CD4-positive, alpha-beta T cell treated with Interleukin-2 at 100 ng/mL for 4 hours (primary cell): ENCODE data around the gene SHISA9.
"Not testable (repeated sequence)": the region's sequence is repeated elsewhere in the genome, so short reads cannot be mapped to it uniquely, and the experiment has no call there.

ENCODE experiments used
- DNase-seq: peaks from one replicate; pipeline ENCODE4 v3.0.0-alpha.2; 2020; ENCODE audit warnings: low spot score

Gene SHISA9

DNA sequence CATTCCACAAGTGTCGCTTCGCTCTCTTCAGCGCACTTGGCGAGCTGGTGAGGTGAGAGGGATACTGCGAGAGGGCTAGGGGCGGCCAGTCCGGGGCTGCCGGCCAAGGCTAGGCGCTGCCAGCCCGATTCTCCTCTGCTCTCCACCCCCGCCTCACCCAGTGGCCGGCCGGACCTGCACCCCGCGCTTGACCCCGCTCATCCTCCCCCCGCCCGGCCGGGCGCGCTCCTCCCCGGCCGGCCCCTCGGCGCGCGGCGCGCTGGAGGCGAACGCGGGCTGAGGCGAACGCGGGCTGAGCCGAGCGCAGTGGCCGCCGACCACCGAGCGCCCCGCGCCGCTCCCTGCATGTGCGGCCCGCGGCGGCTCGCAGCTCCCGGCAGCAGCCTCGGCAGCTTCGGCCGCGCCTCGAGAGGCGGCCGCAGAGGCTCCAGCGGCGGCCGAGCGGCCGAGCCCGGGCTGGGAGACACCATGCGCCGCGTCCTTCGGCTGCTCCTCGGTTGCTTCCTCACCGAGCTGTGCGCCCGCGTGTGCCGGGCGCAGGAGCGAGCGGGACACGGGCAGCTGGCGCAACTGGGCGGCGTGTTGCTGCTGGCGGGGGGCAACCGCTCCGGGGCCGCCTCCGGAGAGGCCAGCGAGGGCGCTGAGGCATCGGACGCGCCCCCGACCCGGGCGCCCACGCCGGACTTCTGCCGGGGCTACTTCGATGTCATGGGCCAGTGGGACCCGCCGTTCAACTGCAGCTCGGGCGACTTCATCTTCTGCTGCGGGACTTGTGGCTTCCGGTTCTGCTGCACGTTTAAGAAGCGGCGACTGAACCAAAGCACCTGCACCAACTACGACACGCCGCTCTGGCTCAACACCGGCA, at the start of gene SHISA9:
TSS of gene SHISA9 (plus strand) at position 2 of the 865 bp plus-strand sequence.
- no peak for DNase-seq

DNA sequence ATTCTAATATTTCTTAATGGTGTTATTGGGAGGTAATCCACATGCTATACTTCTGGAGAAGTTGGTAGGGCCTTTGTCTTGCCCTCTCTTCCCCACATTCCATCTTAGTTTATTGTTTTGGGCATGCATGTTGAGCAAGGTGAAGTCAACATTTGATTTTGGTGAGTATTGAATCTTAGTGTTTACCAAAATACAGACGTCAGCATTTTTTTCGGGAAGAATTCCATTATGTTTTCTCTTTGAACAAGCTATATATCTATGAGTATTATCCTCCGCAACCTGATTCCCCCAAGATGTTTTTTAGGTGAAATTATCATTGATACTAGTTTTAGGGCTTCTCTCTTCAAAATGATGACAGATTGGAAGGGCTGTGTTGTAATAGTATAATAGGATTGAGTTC, 47.4 kb upstream of the SHISA9 start:
- no peak for DNase-seq

DNA sequence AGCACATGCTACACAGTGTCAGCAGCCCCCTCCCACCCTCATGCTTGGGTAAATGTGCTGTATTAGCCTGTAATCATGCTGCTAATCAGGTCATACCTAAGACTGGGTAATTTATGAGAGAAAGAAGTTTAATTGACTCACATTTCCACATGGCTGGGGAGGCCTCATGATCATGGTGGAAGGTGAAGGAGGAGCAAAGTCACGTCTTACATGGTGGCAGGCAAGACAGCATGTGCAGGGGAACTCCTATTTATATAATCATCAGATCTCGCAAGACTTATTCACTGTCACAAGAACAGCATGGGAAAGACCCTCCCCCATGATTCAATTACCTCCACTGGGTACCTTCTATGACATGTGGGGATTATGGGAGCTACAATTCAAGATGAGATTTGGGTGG, 44.0 kb upstream of the SHISA9 start:
- DNase-seq: not testable (repeated sequence)

DNA sequence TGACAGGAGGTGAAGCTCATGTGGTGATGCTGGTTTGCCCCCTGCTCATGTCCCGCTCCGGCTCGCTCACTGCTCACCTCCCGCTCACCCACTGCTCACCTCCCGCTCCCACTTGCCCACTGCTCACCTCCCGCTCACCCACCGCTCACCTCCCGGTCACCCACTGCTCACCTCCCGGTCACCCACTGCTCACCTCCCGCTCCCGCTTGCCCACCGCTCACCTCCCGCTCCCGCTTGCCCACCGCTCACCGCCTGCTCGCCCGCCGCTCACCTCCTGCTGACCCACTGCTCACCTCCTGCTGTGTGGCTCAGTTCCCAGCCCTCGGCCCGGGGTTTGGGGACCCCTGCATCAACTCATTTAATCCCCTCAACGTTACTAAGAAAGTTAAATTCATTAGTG, 39.1 kb upstream of the SHISA9 start:
- no peak for DNase-seq

DNA sequence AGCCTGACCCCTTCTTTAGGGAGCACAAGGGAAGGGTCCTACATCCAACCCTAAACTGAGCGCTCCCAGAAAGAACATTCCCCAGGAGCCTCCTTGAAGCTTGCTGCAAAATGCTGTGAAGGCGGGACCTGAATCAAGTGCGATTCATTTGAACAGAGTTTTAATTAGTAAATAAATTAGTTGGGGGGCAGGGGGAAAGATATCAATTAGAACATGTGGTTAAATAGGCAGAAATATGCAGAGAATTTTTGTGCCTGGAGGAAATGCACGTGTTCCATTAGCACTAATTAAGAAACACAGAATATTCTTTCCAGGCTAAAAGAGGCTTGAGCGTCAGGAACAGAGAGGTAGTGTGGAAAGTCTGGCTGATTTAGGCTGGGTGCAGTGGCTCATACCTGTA, 38.5 kb upstream of the SHISA9 start:
- no peak for DNase-seq

DNA sequence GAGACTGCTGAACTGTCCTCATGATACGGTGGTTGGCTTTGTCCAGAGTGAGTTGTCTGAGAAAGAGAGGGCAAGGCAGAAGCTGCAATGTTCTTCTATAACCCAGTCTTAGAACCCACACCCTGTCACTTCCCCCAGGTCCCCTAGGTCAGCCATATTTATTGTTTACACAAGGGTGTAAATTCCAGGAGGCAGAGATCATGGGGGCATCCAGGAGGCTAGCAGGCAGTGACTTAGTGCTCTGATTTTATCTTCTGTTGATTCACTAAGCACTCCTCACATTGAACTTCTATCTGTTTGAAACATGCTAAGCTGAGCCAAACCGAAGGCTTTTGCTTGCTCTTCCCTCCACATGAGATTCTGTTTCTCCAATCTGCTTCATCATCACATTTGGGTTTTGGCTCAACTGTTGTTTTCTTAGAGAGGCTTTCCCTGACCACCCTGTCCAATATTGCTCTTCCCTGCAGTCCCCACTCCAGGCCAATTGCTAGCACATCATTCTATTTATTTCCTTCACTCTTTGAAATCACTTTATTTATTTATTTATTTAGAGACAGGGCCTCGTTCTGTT, 34.3 kb upstream of the SHISA9 start:
- no peak for DNase-seq

DNA sequence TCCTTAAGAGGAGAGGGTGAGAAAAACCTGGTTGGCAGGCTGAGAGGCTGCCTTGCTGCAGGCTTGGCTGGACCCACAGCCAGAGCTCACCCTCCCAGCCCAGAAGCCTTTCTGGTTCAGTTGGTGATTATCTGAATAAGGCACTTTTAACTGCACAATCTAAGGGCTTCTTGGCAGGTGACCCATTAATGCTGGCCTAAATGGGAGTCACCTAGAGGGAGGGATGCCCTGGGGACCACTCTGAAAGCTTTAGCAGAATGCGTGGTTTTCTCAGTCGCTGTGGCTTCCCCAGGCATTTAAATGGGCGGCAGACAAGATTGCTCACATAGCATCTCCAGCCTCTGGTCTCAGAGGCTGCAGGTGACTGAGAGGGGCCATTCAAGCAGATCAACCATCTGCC, 33.2 kb upstream of the SHISA9 start:
- DNase-seq: no peak

DNA sequence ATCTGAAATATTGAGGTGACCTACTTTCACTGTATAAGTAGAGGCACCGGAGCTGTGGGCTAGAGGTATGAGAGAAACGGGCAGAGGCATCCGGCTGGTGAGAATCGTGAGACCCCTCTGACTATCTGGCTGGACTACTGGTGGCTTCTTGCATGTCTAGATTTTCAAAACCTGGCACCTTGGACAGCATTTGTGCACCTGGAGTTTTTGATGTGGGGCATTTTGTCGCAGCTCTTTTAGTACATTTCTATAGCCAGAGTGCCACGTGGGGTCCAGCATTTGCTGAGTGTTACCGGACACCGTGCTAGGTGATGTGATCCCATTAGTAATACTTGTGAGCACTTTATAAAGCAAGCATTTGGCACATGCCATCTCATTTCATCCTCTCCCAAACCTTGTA, 32.6 kb upstream of the SHISA9 start:
- DNase-seq: no peak

DNA sequence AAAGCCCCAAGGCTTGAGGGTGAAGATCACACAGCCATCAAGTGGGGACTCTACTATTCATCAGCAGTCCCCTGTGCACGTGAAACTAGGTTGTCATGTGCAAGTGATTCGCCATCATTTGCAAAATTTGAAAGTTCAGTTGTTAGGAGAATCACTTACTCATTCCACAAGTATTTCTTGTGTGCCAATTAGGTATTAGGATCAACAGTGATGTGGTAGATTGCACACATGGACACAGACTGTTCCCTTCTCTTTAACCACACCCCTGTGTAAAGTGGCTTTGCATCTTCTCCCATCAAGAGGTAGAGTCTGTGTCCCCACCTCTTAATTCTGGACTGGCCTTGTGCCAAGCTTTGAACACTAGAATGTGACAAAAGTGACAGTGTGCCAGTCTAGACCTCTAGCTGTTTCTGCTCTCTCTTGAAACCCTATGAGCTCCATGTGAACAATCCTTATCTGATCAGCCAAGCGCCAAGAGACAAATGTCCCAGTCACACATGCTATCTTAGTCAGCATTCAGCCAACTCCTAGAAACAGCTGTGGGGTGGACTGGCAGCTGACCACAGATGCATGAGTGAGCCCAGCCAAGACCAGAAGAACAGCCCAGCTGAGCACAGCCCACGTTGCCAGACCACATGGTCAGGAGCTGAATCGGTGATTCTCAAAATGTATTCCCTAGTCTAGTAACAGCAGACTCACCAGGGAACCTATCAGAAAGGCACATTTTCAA, 31.5 kb upstream of the SHISA9 start:
- no peak for DNase-seq

DNA sequence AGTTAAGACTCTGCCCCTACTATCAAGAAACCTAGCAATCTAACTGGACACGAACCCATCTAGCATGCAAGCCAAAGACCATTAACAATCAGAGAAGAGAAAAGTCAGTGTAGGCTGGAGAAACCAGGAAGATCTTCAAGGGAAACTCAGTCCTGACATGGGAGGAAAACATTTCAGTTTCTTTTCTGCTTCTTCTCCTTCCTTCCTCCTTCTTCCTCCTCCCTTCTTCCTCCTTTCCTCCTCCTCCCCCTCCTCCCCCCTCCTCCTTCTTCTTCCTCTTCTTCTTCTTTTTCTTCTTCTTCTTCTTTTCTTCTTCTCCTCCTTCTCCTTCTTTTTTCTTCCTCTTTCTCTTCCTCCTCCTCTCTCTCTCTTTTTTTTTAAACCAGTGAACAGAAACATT, 29.6 kb upstream of the SHISA9 start:
- DNase-seq: no peak

DNA sequence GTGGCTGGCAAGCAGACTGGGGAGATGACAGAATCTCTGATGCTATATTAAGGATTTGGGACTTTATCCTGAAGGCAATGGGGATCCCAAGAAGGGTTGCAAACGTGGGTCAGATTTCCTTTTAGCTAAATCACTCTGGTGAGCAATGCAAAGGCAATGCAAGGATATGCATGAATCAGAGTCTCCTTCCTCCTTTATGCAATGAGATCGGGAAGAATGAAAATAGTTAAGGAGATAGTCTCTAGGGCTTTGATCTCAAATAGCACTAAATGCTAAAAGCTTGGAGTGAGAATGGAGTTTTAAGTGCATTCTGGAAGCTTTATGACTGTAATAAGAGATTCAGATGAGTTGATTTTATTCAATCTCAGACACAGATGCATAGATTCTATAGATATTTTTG, 27.2 kb upstream of the SHISA9 start:
- DNase-seq: no peak

DNA sequence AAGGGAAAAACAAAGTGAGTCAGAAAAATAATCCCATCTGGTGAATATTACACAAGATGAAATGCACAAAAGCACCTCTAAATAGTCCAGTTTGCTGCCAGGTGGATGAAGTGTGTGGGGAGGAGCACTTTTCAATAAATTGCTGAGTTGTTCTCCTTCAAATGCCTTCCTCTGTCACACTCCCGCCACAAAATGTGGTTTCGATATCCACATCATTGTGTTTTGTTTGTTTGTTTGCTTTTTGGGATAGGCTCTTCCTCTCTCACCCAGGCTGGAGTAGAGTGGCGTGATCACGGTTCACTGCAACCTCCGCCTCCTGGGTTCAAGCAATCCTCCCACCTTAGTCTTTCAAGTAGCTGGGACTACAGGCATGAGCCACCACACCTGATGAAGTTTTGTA, 24.6 kb upstream of the SHISA9 start:
- DNase-seq: no peak

DNA sequence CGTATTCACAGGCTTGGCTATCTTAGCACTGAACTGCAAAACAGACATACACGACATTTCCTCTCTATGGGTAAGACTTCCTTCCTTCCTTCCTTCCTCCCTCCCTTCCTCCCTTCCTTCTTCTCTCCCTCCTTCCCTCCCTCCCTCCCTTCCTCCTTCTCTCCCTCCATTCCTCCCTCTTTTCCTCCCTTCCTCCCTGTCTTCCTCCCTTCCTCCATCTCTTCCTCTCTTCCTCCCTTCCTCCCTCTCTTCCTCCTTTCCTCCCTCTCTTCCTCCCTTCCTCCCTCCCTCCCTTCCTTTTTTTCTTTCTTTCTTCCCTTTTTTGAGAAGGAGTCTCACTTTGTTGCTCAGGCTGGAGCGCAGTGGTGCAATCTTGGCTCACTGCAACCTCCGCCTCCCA, 22.4 kb upstream of the SHISA9 start:
- no peak for DNase-seq

DNA sequence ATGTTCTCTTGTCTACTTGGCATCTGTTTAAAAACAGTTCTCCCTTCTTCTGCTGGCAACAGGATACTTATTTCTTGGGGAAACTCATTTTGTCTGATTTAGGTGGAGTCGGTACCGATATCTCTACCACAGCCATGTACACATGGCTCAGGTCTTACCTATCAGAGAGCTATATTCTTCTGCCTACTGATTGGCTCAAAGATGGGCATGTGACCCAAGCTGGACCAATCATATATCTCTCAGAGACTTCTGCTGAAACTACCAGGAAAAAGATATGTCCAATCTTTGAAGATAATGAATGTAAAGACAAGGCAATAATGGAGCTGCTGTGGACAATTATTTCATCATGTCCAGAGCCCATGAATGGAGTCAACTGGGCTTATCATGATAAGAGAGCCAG, 21.6 kb upstream of the SHISA9 start:
- DNase-seq: no peak

DNA sequence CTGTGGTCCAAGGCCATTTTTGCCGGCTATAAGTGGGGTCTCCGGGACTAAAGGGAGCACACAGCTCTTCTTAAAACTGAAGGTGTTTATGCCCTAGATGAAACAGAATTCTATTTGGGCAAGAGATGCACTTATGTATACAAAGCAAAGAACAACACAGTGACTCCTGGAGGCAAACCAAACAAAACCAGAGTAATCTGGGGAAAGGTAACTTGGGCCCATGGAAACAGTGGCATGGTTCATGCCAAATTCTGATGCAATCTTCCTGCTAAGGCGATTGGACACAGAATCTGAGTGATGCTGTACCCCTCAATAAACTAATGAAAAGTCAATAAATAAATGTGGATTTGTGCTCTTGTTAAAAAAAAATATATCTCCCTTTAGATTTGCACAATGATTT, 20.2 kb upstream of the SHISA9 start:
- DNase-seq: no peak

DNA sequence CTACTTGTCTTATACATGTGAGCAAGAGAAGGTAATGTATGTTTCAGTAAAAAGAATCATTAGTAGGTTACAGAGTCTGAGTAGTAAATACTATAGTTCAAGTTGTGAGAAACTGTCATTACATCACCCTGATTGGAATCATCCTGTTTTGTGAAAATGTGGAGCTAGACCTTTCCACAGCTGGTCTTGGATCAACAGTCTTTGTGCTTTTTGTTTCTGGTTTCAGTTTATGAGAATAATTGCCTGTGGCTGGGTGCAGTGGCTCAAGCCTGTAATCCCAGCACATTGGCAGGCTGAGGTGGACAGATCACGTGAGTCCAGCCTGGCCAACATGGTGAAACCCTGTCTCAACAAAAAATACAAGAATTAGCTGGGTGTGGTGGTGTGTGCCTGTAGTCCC, 19.7 kb upstream of the SHISA9 start:
- no peak for DNase-seq

DNA sequence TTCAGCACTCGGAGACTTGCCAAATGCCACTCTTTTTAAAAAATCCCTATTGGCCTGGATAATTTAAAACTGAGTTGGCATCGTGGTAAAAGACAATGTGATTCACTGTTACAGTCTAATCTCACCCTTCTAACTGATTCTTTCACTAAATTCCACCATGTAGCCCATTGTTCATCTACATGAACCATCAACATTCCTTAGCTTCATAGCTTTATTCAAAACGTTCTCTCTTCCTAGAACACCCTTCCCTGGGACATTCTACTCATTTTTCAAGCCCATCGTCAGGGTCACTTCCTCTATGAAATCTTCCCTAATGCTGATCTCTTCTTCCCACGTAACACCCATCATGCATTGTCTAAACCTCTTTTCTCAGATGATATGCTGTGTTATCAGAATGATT, 15.7 kb upstream of the SHISA9 start:
- DNase-seq: no peak

DNA sequence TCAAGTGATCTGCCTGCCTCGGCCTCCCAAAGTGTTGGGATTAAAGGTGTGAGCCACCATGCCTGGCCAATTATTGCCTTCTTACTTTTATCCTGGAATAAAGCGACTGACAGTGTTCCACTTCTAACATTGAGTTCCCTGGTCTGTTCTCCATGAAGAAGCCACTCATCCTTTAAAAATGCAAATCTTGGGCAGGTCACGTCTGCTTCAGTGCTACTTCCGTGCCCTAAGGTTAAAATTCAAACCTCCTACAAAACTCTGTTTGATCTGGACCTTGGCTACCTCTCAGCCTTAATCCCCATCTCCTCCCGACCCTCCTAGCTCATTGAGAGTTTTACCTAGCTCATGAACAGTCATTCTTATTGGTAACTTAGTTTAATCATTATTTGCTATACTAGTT, 9.6 kb upstream of the SHISA9 start:
- no peak for DNase-seq

DNA sequence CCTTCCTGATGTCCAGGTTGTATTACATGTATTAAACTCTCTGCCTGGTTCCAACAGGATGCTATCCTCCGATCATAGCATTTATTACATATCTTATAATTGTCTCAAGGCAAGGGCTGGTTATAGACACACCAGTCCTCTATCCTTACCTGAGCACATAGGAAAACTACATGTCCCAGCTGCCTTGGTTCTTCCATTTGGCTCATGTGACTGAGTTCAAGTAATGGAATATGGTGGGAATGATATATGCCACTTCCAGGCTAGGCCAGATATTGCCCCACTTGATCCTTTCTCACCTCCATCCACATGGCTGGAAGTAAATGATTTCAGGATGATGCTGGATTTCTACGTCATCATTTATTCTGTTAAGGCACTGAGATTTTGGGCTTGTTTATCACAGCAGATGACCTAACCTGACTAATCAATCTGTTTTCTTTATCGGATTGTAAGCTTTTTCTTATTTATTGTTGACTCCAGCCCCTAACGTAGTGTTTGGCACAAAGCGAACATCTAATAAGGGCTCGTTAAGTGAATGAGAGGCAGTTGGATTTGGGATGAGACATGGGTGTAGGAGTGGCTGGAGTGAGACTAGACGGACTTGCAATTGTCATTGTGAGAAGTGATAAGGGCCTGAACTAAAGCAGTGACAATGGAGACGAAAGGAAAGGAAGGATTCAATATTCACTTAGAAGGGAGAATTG, 8.2 kb upstream of the SHISA9 start:
- DNase-seq: no peak

DNA sequence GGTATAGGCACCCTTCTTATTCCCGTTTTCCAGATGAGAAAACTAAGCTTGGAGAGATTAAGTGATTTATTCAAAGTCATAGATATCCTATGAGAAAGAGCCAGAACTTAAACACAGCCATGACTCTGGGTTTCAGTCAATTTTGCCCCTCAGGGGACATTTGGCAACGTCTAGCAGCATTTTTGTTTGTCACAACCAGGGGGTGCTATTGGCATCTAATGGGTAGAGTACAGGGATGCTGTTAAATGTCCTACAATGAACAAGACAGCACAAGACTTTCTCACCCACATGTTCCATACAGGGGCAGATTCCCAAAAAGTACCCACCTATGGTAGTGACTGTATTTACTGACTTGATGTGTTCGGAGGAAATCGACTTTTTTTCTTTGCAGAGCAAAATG, 4.8 kb upstream of the SHISA9 start:
- no peak for DNase-seq

DNA sequence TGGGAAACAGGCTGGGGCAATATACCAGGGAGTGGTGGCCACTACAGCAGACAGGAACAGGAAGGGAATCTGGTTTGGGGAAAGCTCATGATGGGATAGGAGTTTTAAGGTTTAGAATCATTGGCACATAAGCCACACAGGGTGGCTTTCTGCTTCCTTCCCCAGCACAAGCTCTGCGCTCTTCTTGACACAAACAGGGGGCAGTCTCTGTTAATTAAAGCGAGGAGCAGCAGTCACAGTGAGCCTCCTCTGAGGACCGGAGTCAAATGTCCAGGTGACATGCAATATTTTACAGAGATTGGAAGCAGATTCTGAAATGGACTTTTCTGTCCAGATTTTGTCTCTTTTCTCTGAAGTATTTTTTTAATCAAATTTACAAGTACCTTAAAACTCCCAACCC, 2.8 kb upstream of the SHISA9 start:
- no peak for DNase-seq

DNA sequence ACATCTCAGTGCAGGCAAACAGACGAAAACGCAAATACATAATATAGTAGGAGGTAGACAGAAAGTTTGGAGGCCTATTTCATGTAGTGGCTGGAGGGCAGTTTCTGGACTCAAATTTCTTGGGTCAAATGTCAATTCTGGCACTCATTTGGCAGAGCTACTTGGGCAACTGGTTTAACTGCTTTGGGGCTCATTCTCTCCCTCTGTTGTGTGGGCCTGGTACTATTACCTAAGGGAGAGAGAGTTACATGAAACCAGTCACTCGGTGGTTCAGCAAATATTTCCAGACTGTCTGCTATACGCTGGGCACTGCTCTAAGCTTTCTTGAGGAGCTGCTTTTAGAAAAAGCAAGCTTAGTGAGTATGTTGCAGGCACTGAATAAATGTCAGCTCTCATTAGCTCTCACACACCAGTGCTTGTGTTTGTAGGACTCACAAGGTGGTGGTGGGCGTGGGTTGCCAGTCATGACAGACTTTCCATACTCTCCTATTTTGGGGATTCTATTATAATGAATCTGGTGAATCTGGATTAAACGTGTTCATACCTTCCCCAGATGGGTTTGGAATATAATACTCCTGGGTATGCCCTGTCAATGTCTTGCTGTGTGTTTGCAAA, 1.8 kb upstream of the SHISA9 start:
- DNase-seq: no peak
